Measurements from ENCODE around the gene ADCY3.

Gene ADCY3

GRCh38 chr2:24815171-24815570, 104.9 kb downstream of the ADCY3 start:
- Histone ChIP-seq H4K20me1 (ENCODE audit: insufficient read depth, low read length) (peaks cover 41% of the 10 kb centered on the region), H3K4me3 (ENCODE audit: low read depth in 1 of 2, low read length in 2 of 2) (no peak overlapping the region), H3K4me1 (ENCODE audit: insufficient read depth, low read length) (no peaks in the 10 kb centered on the region), H3K9ac (ENCODE audit: low read depth, low read length) (no peak overlapping the region), H3K27me3 (ENCODE audit: insufficient read depth, low read length, poor library complexity) (no peaks in the 10 kb centered on the region), H2AFZ (ENCODE audit: low read depth, low read length) (no peak overlapping the region), H3K4me2 (ENCODE audit: insufficient read depth, low read length) (no peak overlapping the region), H3K79me2 (ENCODE audit: insufficient read depth, low read length) (peaks cover 58% of the 10 kb centered on the region), H3K27ac (ENCODE audit: low read length) (no peak overlapping the region), H3K9me3 (ENCODE audit: insufficient read depth, low read length, severe bottlenecking) (no peaks in the 10 kb centered on the region), H3K36me3 (ENCODE audit: insufficient read depth, low read length) (peaks cover 92% of the 10 kb centered on the region)
- DNase-seq (no peak), ATAC-seq (ENCODE audit: insufficient read depth, low read depth) (no peak)
- no peak for TF ChIP-seq CTCF (IDR thresholded peaks at IDR 0.05; ENCODE audit: borderline replicate concordance, extremely low read depth, low read length, poor library complexity, severe bottlenecking)
- TF ChIP-seq EZH2 (IDR thresholded peaks at IDR 0.05; ENCODE audit: borderline replicate concordance, low read depth, low read length, severe bottlenecking) = no peak

DNA sequence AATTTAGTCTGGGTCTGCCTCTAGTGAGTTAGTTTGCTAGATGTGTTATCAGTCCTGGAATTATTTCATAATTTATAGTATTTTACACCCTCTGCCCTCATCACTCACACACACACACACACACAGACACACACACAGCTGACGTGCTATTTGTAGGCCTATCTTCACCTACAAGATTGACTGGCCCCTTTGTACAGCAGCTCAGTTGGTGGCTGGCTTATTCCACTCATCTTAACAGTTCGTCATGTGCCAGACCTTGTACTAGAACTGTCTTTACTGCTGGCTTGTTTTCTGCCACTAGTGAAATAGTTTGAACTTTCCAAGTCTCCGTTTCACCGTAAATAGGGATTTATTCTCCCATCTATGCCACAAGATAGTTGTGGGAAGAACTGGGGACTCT, 105.5 kb downstream of the ADCY3 start:
- Histone ChIP-seq H3K27me3 (ENCODE audit: insufficient read depth, low read length, poor library complexity) (no peaks in the 10 kb centered on the region), H3K79me2 (ENCODE audit: insufficient read depth, low read length) (peaks cover 65% of the 10 kb centered on the region), H3K4me1 (ENCODE audit: insufficient read depth, low read length) (no peaks in the 10 kb centered on the region), H4K20me1 (ENCODE audit: insufficient read depth, low read length) (peaks cover 42% of the 10 kb centered on the region), H3K27ac (ENCODE audit: low read length) (no peak overlapping the region), H3K9ac (ENCODE audit: low read depth, low read length) (no peak overlapping the region), H3K4me3 (ENCODE audit: low read depth in 1 of 2, low read length in 2 of 2) (no peak overlapping the region), H2AFZ (ENCODE audit: low read depth, low read length) (no peak overlapping the region), H3K36me3 (ENCODE audit: insufficient read depth, low read length) (peaks cover 92% of the 10 kb centered on the region), H3K4me2 (ENCODE audit: insufficient read depth, low read length) (no peak overlapping the region), H3K9me3 (ENCODE audit: insufficient read depth, low read length, severe bottlenecking) (no peaks in the 10 kb centered on the region)
- DNase-seq (no peak), ATAC-seq (ENCODE audit: insufficient read depth, low read depth) (no peak)
- TF ChIP-seq CTCF (IDR thresholded peaks at IDR 0.05; ENCODE audit: borderline replicate concordance, extremely low read depth, low read length, poor library complexity, severe bottlenecking) (no peak), EZH2 (IDR thresholded peaks at IDR 0.05; ENCODE audit: borderline replicate concordance, low read depth, low read length, severe bottlenecking) (no peak)

DNA sequence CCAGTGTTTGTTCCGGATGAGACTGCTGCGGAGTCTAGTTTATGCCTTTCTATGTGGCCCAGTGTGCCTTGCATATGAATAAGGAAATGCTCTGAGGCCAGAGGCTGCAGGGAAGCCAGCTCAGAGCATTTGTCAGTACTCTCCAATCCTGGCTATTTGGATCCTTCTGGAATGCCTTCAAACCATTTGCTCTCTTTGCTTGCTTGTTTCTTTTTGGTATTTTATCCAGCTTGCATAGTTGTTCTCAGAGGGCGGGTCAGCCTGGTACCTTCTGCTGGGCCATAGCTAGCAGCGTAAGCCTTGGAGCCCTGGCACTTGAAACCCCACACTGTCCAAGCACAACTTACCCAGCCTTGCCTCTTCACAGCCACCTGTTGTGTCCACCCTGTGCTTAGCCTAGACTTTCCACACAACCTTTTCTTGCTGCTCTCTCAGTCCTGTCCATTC, 106.3 kb downstream of the ADCY3 start:
- H4K20me1 ChIP-seq (ENCODE audit: insufficient read depth, low read length) = peaks cover 42% of the 10 kb centered on the region
- H3K79me2 ChIP-seq (ENCODE audit: insufficient read depth, low read length) = peaks cover 73% of the 10 kb centered on the region
- no peaks in the 10 kb centered on the region for H3K4me1 ChIP-seq (ENCODE audit: insufficient read depth, low read length)
- no peak overlapping the region for H2AFZ ChIP-seq (ENCODE audit: low read depth, low read length)
- no peak overlapping the region for H3K4me3 ChIP-seq (ENCODE audit: low read depth in 1 of 2, low read length in 2 of 2)
- H3K9me3 ChIP-seq (ENCODE audit: insufficient read depth, low read length, severe bottlenecking) = no peaks in the 10 kb centered on the region
- no peaks in the 10 kb centered on the region for H3K27me3 ChIP-seq (ENCODE audit: insufficient read depth, low read length, poor library complexity)
- TF ChIP-seq CTCF (IDR thresholded peaks at IDR 0.05; ENCODE audit: borderline replicate concordance, extremely low read depth, low read length, poor library complexity, severe bottlenecking) (no peak), EZH2 (IDR thresholded peaks at IDR 0.05; ENCODE audit: borderline replicate concordance, low read depth, low read length, severe bottlenecking) (no peak)
- DNase-seq = no peak
- H3K36me3 ChIP-seq (ENCODE audit: insufficient read depth, low read length) = peaks cover 86% of the 10 kb centered on the region
- no peak overlapping the region for H3K4me2 ChIP-seq (ENCODE audit: insufficient read depth, low read length)
- no peak overlapping the region for H3K27ac ChIP-seq (ENCODE audit: low read length)
- no peak overlapping the region for H3K9ac ChIP-seq (ENCODE audit: low read depth, low read length)
- no peak for ATAC-seq (ENCODE audit: insufficient read depth, low read depth)

Measured in DND-41 (cell line).